ENCODE results near the gene LSMEM2. TPM values are rescaled to one million over a fixed set of nuclear protein-coding genes. Genes with fewer than 3 reads are reported as not detected.

Gene LSMEM2
- total and polyA plus RNA-seq, 2 of the 8 experiments (the other 6 are each of a cell fraction or from before 2014, with no cell fraction given): 0.58 to 0.68 TPM

DNA sequence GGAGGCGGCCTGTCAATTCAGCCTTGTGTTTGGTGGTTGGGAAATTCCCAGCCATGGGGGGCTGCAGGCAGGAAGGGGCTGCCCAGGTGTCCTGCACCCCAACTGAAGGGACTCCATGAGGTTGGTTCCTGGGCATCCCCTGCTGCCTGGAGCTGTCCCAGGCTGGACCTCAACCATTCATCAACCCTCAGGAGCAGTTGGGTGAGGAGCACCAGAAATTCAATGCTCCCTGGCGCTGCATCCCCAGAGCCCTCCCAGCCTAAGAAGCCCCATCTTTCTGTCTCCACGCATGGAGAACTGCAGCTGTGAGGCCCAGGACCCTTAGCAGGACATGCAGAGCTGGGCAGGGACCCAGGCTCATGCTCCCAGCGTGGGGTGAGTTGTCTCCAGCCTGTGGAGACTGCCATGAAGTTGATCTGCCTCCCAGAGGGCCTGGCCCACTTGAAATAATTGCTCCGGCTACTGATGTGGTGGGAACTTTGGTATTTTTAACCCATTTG is 17.9 kb upstream of the LSMEM2 start (continued):
- TF ChIP-seq, protein P1, sequence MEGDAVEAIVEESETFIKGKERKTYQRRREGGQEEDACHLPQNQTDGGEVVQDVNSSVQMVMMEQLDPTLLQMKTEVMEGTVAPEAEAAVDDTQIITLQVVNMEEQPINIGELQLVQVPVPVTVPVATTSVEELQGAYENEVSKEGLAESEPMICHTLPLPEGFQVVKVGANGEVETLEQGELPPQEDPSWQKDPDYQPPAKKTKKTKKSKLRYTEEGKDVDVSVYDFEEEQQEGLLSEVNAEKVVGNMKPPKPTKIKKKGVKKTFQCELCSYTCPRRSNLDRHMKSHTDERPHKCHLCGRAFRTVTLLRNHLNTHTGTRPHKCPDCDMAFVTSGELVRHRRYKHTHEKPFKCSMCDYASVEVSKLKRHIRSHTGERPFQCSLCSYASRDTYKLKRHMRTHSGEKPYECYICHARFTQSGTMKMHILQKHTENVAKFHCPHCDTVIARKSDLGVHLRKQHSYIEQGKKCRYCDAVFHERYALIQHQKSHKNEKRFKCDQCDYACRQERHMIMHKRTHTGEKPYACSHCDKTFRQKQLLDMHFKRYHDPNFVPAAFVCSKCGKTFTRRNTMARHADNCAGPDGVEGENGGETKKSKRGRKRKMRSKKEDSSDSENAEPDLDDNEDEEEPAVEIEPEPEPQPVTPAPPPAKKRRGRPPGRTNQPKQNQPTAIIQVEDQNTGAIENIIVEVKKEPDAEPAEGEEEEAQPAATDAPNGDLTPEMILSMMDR (IDR thresholded peaks at IDR 0.05; ENCODE audit: control extremely low read depth in 1 of 3, insufficient read depth in 1 of 3, low read depth in 1 of 3, low read length in 3 of 3): no peak
- TF ChIP-seq POLR2A (IDR thresholded peaks at IDR 0.05; ENCODE audit: control extremely low read depth in 1 of 2, low read depth in 2 of 2, low read length in 2 of 2): no peak
- no peak for TF ChIP-seq SP1 (IDR thresholded peaks at IDR 0.05; ENCODE audit: low read depth, low read length)
- TF ChIP-seq GABPA (IDR thresholded peaks at IDR 0.05; ENCODE audit: borderline replicate concordance, insufficient read depth, low read length): no peak
